ENCODE data around the gene NAV2. TPM values are rescaled to one million over a fixed set of nuclear protein-coding genes. Genes with fewer than 3 reads are reported as not detected.
"Not testable (repeated sequence)": the region's sequence is repeated elsewhere in the genome, so short reads cannot be mapped to it uniquely, and the experiment has no call there.

The NAV2 gene
- total RNA-seq, 1 donor, result 0.42 TPM

DNA sequence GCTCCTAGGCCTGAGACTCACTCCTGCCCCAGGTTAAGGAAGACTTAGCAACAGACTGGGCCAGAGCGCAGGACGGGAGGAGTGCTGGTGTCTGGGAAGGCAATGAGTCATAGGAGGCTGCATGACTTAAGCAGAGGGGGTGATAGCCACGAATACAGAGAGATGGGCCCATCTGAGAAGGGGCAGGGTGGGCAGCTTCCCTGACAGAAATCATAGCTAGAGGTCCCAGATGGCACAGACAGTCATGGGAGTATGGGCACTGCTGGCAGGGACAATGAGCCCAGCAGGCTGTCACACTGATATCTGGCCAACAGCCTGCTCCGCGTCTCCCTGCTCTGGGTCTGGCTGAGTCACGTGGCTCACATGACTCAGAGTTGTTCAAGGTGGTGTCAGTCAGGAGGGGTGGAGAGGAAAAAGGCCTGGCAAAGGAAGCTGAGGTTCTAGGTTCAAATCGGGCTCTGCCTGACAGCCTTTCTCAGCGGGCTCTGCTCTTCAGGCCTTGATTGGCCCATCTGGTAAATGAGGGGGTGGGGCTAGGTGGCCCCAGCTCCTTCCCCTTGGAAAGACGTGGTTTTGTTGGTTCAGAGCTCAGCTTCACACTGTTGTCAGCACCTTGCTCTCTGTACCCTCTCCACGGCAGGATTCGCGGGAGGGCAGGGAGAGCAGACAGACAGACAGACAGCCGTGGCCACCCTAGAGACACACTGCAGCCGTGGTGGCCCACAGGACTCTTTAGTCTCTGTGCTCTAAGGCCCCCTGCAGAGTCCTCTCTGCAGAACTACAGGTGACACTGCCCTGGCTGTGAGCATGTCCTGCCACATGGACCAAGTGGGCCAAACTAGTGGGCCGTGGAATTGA is 399.9 kb downstream of the NAV2 start:
- Histone ChIP-seq H3K4me3 (ENCODE audit: low read length) (no peak overlapping the region), H3K27me3 (ENCODE audit: insufficient read depth, low read length) (no peaks in the 10 kb centered on the region), H3K4me1 (ENCODE audit: insufficient read depth, low read length) (no peaks in the 10 kb centered on the region), H3K9me3 (ENCODE audit: low read depth, low read length) (no peaks in the 10 kb centered on the region)

DNA sequence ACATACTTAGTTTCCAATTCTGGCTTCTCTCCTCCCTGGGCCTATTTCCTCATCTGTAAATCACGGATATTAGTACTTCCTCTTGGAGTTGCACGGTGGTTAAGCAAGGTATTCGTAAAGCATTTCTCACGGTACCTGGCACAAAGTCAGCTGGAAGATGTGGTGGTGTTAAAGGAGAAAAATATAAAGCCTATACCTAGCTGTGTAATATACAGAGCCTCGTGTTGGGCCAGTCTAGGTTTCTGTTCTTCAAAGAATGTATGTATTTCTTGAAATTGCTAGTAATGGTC is 400.5 kb downstream of the NAV2 start:
- Histone ChIP-seq H3K27me3 (ENCODE audit: insufficient read depth, low read length) (no peaks in the 10 kb centered on the region), H3K4me3 (ENCODE audit: low read length) (no peak overlapping the region), H3K9me3 (ENCODE audit: low read depth, low read length) (no peaks in the 10 kb centered on the region), H3K4me1 (ENCODE audit: insufficient read depth, low read length) (no peaks in the 10 kb centered on the region)

DNA sequence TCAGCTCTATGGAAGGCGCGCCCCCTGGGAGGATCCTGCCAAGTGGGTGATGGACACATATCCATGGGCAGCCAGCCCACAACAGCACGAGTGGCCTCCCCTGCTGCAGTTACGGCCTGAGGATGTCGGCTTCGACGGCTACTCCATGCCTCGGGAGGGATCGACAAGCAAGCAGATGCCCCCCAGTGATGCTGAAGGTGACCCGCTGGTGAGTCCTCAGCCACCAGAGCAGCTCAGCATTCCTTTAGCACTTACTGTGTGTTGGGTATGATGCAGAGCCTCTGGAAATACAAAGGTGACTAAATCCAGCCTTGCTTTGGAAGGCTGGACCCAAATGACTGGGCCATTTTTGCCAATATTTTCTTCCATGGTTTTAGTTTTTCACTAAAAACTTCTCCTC is 402.0 kb downstream of the NAV2 start:
- H3K4me1 ChIP-seq (ENCODE audit: insufficient read depth, low read length), result no peaks in the 10 kb centered on the region
- no peaks in the 10 kb centered on the region for H3K27me3 ChIP-seq (ENCODE audit: insufficient read depth, low read length)
- H3K4me3 ChIP-seq (ENCODE audit: low read length), result no peak overlapping the region
- H3K9me3 ChIP-seq (ENCODE audit: low read depth, low read length), result no peaks in the 10 kb centered on the region

DNA sequence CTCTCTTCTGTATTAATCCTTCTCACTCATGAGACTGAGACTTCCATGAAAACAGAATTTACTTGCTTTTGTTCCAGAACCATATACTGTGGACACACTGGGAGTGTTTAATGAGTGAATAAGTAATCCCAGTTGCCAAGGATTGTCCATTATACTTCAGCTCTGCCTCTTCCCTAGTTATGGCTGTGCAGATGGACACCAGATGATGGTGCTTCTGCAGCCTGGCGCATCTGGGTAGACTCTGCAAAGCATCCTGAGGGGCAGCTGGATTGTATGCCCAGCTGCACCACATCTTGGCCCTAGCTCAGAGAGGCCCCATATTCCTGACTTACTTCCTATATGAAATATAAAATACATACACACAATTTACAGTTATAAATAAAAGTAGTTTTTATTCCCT is 404.2 kb downstream of the NAV2 start:
- Histone ChIP-seq H3K27me3 (ENCODE audit: insufficient read depth, low read length) (no peaks in the 10 kb centered on the region), H3K9me3 (ENCODE audit: low read depth, low read length) (no peaks in the 10 kb centered on the region), H3K4me3 (ENCODE audit: low read length) (no peak overlapping the region), H3K4me1 (ENCODE audit: insufficient read depth, low read length) (no peaks in the 10 kb centered on the region)

DNA sequence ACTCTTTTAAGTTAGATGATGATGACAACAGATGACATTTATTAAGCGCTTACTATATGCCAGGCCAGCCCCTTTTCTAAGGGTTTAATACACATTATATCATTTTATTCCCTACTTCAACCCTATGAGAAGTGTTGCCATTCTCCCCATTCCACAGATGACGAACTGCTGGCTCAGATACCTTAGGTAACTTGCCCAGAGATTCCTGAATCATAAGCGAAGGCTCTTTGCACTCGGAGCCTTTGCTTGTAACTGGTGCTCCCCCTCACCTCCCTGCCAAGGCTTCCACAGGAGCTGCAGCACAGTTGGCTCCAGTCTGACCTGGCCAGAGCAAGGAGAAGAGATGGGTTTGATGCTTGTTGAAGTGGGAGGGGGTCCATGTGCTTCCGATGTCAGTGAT is 404.7 kb downstream of the NAV2 start:
- no peaks in the 10 kb centered on the region for H3K4me1 ChIP-seq (ENCODE audit: insufficient read depth, low read length)
- no peak overlapping the region for H3K4me3 ChIP-seq (ENCODE audit: low read length)
- H3K27me3 ChIP-seq (ENCODE audit: insufficient read depth, low read length), result no peaks in the 10 kb centered on the region
- no peaks in the 10 kb centered on the region for H3K9me3 ChIP-seq (ENCODE audit: low read depth, low read length)

DNA sequence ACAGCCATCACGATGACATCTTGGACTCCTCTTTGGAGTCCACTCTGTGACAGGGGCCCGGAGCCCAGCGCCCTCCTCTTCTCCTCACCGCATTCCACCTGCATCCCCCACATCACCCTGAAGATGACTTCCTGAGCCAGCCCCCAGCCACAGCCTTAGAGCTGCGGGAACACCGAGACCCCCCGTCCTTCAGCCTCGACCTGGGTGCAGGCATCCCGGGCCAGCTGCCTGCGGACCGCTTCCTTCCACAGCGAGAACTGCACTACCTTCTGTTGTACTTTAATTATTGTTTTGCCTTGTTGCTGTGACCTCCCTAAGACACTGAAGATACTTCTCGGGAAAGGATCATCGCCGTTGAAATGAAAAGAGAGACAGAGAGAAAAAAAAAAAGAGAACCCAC is 405.6 kb downstream of the NAV2 start:
- Histone ChIP-seq H3K4me3 (ENCODE audit: low read length) (no peak overlapping the region), H3K27me3 (ENCODE audit: insufficient read depth, low read length) (no peaks in the 10 kb centered on the region), H3K4me1 (ENCODE audit: insufficient read depth, low read length) (no peaks in the 10 kb centered on the region), H3K9me3 (ENCODE audit: low read depth, low read length) (no peaks in the 10 kb centered on the region)

DNA sequence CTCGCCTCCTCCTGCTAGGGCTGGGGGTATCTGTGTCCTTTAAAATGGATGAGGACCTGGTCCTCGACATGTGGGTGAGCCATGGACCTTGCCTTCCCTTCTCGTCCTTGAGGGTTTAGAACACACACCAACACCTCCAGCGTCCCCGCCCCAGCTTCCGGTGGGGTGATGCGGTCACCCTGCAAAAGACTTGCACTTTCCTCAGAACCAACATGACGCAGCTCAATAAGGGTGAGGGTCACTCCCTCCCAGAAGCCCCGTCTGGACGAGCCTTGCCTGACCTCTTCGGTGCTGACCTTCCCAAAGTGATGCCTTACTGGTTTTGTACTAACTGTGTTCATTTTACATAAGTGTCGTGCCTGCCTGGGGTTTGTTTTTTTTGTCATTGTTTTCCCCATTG is 406.7 kb downstream of the NAV2 start:
- no peaks in the 10 kb centered on the region for H3K9me3 ChIP-seq (ENCODE audit: low read depth, low read length)
- H3K4me1 ChIP-seq (ENCODE audit: insufficient read depth, low read length), result no peaks in the 10 kb centered on the region

DNA sequence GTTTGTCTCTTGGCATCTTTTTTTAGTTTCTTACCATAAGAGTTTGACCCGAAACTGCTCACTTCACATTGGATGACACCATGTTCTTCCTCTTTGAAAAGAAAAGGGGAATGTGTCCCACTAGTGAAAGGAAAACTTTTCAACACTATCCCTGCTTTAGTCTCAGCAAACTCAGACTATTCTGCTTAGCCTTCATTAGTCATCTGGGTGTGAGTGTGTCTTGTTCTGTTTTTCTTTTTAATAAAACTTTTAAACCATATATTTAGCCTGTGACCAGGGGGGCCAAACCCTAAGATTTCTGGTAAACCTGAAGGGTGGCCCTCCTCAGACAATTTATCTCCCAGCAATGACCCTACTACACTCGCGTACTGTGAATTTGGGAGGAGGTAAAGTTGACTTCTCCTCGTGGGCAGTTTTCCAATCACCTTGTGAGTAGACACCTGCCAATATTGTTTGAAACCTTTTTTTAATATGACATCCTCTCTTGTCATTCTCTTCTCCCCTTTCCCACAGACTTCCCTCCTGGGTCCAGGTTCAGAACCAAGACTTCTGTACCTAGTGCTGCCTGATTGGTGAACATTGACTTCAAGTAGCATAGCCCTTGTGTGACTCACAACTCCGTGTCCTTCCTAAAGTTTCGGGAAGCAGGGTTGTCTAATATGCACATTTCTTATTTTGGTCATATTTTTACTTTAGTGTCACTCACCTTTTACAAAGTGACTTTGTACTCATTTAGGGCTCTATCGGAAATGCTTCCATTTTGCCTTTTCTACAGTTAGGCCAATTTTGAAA is 407.7 kb downstream of the NAV2 start:
- Histone ChIP-seq H3K4me1 (ENCODE audit: insufficient read depth, low read length) (no peaks in the 10 kb centered on the region), H3K27me3 (ENCODE audit: insufficient read depth, low read length) (no peaks in the 10 kb centered on the region), H3K9me3 (ENCODE audit: low read depth, low read length) (no peaks in the 10 kb centered on the region), H3K4me3 (ENCODE audit: low read length) (no peak overlapping the region)

More for the DNA sequence above, 406.7 kb downstream of the NAV2 start:
- H3K27me3 ChIP-seq (ENCODE audit: insufficient read depth, low read length), result no peaks in the 10 kb centered on the region
- no peak overlapping the region for H3K4me3 ChIP-seq (ENCODE audit: low read length)

DNA sequence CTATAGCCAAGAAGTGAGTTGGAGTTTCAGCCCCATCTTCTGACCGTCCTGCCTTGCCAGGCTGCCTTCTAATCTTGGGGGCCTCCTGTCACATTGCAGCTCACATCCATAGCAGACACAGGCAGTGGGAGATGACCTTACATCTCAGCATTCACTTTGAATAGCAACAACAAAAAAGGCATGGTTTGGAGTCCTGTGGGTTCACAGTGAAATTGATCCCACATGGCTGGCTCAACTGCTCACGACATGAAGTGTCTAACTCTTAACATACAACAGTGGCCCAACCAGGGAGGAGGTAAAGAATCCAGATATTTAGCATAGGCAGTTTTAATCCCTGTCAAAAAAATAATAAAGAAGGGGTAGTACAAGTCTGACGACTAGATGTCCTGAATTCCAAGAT is 409.5 kb downstream of the NAV2 start:
- Histone ChIP-seq H3K4me1 (ENCODE audit: insufficient read depth, low read length) (no peaks in the 10 kb centered on the region), H3K9me3 (ENCODE audit: low read depth, low read length) (no peaks in the 10 kb centered on the region), H3K4me3 (ENCODE audit: low read length) (no peak overlapping the region), H3K27me3 (ENCODE audit: insufficient read depth, low read length) (no peaks in the 10 kb centered on the region)

DNA sequence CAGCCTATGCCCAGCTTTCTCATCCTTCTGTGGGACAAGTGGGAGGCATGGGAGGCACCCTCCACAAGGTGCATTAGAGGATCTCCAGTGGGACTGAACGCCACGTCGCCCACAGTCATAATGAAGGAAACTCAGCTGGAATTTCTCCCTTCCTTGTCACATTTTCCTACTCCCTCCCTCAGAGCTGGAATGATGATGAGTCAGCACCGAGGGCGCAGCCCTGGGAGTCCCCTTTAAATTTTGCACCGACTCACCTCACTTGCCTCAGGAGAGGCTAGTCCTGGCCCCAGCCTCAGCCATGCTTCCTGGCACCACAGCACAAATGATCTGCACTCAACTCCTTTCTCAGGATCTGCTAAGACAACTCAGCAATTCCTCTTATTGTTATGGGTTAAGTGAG is 413.3 kb downstream of the NAV2 start:
- no peaks in the 10 kb centered on the region for H3K4me1 ChIP-seq (ENCODE audit: insufficient read depth, low read length)
- no peak overlapping the region for H3K4me3 ChIP-seq (ENCODE audit: low read length)
- no peaks in the 10 kb centered on the region for H3K9me3 ChIP-seq (ENCODE audit: low read depth, low read length)
- H3K27me3 ChIP-seq (ENCODE audit: insufficient read depth, low read length), result no peaks in the 10 kb centered on the region

DNA sequence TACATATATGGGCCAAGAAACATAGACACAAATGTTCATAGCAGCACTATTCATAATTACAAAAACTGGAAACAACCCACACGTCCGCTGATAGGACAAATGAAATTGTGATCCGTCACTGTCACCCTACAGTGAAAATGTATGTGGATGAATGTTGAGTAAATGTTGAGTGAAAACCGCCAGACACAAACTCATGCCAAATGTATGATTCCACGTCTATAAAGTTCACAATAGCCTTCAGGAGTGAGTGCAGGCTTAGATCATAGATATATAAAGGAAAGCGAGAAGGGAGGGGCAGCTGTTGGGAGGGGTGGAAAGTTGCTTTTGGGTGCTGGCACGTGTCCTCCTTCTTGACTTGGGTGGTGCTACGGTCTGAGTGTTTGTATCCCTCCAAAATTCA is 414.1 kb downstream of the NAV2 start:
- H3K4me1 ChIP-seq (ENCODE audit: insufficient read depth, low read length), result no peaks in the 10 kb centered on the region
- H3K27me3 ChIP-seq (ENCODE audit: insufficient read depth, low read length), result peaks cover 5% of the 10 kb centered on the region
- no peak overlapping the region for H3K4me3 ChIP-seq (ENCODE audit: low read length)
- no peaks in the 10 kb centered on the region for H3K9me3 ChIP-seq (ENCODE audit: low read depth, low read length)

DNA sequence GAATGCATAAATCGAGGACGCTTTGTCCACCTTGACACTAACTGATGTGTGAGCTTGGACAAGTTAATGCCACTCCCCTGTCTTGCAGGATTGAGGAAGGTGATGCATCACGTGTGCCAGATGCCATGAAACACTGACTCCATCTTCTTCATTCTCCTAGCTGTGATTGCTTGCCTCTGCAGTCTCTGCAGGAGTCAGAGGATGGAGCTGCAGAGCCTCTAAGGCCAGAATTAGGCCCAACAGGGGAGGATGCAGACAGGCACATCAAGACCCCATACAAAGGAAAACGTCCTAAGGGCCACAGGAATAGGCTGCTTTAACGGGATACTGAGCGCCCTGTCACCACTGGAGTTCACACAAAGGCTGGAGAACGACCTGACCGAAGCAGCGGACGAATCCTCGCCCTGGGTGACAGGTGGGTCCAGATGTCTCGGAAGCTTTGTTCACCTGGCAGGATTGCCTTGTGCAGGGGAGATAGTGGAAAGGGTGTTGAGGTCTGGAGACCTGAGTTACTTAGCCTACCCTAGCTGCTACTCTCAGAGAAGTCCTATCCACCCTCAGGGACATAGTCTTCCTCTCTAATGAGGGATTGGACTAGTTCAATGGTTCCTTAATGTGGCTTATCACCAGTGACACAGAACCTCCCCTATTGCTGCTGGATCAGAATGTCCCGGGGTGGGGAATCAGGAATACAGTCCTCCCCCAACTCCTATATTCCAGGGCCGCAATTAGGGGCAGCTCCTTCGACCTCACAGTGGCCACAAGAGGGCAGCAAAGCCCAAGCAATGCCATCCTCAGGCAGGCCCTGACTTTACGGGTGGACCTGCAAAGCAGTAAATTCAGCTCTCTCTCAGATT is 415.3 kb downstream of the NAV2 start:
- Histone ChIP-seq H3K4me1 (ENCODE audit: insufficient read depth, low read length) (peaks cover 8% of the 10 kb centered on the region), H3K27me3 (ENCODE audit: insufficient read depth, low read length) (peaks cover 15% of the 10 kb centered on the region), H3K4me3 (ENCODE audit: low read length) (no peak overlapping the region), H3K9me3 (ENCODE audit: low read depth, low read length) (no peaks in the 10 kb centered on the region)

DNA sequence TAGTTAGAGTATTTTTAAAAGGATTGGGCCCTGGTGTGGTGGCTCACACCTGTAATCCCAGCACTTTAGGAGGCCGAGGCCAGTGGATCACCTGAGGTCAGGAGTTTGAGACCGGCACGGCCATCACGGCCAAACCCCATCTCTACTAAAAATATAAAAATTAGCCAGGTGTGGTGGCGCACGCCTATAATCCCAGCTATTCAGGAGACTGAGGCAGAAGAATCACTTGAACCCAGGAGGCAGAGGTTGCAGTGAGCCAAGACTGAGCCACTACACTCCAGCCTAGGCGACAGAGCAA is 415.8 kb downstream of the NAV2 start:
- not testable (repeated sequence) for H3K4me1 ChIP-seq (ENCODE audit: insufficient read depth, low read length); H3K4me3 ChIP-seq (ENCODE audit: low read length); H3K9me3 ChIP-seq (ENCODE audit: low read depth, low read length)
- peaks cover 18% of the 10 kb centered on the region for H3K27me3 ChIP-seq (ENCODE audit: insufficient read depth, low read length)

DNA sequence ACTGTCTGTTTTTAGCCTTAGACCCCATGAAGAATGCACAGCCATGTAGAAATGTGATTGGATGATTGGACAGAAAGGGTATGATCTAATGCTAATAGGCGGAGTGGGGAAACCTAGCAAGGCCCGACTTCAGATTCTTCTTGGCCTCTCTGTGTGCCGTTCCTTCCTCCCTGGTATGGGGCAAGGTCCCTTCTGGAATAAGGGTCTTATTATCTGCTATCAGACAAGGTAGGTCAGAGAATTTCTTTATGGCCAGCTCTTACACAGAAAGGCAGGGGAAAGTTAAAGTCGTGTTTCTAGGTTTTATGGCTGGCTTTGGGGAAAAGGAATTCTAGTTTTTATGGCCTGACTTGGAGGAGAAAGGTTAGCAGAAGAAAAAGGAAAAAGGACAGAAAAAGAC is 417.0 kb downstream of the NAV2 start:
- no peaks in the 10 kb centered on the region for H3K9me3 ChIP-seq (ENCODE audit: low read depth, low read length)

More for the DNA sequence above, 417.0 kb downstream of the NAV2 start:
- H3K4me3 ChIP-seq (ENCODE audit: low read length), result no peak overlapping the region
- H3K4me1 ChIP-seq (ENCODE audit: insufficient read depth, low read length), result peaks cover 8% of the 10 kb centered on the region
- peaks cover 23% of the 10 kb centered on the region for H3K27me3 ChIP-seq (ENCODE audit: insufficient read depth, low read length)

Data from mononuclear cell (primary cell).